ENCODE measurements around the gene SYTL2.

GRCh38 chr11:85735876-85736460 lies 75.0 kb downstream of the SYTL2 start:
- TF ChIP-seq CTCF (IDR thresholded peaks at IDR 0.05), result no peak
- TF ChIP-seq POLR2A (IDR thresholded peaks at IDR 0.05), result no peak

All from right lobe of liver (tissue), 4 donors.